GM18861 (cell line): ENCODE measurements around the gene KCNQ1.

ENCODE experiments used
- ATAC-seq: cut with Tn5 transposase; IDR thresholded peaks from one replicate; pipeline ENCODE4 v1.9.1; 2021; ENCODE audit not compliant: unreplicated experiment

KCNQ1 gene

DNA sequence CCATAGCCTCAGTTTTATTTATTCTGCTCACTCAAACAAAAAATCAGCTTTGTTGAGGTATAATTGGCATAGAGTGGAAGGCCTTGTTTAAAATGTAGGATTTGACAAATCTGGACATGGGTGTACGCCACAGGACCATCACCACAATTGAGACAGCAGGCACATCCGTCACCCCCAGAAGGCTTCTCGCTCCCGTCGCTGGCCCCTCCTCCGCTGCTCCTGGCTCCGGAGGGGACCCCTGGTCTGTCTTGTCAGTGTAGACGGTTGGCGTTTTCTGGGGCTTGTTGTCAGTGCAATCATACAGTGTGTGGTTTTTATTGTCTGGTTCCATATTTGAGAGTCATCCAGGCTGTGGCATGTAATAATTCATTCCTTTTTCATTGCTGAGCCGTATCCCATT, 97.6 kb downstream of the KCNQ1 start:
- ATAC-seq, result no peak

DNA sequence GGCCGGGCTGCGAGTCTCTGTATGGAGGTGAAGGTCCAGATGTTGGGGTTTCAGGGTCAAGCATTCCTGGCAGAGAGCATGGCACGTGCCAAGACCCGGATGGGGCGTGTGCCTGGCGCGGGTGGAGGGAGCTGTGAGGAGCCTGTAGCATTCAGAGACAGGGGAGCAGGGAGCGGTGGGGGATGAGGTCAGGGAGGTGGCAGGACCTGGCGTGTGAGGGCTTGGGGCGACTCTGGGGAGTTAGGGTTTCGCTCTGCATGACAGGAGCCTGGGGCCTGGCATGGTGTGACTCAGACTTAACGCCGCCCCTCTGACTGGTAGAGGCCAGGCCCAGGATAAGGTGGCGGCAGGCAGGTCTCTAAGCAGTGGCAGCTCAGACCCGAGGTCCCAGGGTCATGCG, 103.0 kb downstream of the KCNQ1 start:
- ATAC-seq, result no peak

DNA sequence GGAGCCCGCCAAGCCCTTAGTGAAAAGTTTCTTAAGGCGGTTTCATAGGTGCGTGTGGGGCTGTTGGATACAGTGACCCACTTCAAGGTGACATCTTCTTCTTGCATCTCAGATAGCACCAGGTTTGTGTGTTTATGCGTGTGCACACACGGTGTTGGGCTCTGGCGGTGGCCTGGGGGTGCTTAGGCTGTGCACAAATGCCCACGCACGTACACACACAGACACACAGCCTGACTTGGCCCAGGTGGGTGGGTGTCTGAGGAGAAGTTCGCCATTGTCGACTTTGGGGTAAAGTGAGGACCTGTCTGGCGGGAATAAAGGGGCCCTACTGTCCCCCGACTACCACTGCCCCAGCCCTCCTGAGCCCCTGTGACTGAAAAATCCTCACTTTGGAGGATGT, 103.8 kb downstream of the KCNQ1 start:
- no peak for ATAC-seq

DNA sequence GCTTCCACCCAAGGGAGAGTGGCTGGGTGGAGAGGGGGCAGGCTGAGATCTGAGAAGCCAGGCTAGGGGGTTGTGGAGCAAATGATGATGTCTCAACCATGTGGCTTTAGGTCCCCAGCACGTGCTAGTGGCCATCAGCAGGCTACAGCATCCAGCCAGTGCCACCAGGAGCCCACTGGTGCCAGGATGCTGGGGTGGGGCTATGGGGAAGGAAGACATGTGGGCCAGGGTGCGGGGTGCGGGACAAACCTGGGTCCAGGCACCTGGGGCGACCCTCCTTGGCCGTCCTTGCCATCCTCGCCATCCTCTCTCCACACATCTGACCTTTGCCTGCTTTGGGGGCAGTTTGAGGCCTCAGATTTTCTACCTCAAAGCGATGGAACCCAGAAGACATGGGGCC, 104.3 kb downstream of the KCNQ1 start:
- ATAC-seq, result no peak

DNA sequence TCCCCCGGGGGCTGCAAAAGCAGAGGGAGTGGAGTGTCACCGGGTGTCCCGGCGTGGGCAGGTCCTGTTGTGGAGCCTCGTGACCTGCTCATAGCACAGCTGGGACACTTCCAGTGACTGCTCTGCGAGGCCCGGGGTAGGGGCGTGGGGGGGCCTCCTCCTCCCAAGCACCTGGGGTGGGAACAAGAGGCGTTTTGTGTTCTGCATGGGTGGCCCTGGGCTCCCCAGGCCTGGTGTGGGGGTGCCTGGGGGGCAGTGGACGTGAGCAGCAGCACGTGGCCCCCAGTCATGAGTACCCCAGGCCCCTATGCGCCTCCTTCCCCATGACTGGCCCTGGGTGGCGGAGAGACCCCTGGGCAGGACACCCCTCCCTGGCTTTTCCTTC, 104.7 kb downstream of the KCNQ1 start:
- ATAC-seq, result no peak

DNA sequence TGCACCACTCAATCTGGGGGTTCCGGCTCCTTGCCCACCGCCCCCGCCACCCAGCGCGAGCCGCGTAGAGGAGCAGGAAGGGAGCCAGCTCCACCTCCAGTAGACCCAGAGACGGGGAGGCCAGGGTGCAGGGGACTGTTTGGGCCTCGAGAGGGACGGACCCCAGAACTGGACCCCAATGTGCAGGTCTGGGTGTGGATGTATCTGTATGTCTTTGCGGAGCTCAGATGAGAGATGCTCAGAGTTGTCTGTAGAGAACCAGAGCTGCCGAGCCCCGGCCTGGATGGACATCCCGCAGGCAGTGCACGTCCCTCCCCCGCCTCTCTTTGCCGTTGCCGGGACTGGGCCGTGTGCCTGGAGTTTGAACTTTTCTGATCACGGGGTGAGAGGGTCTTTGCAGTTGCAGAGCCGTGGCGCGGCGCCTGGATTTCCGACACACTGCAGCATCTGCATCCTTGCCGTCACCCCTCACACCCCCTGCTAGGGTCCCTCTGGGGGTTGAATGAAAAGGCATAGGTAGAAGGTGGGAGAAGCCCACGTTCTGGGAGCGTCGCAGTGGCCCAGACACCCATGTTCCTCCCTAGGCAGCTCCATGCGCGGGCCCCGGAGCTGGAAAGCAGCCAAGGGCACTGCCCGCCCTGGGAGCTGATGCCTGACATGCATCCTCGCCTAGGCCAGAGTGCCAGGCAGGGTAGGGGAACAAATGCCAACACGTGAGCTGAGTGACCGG, 105.2 kb downstream of the KCNQ1 start:
- ATAC-seq, result no peak

DNA sequence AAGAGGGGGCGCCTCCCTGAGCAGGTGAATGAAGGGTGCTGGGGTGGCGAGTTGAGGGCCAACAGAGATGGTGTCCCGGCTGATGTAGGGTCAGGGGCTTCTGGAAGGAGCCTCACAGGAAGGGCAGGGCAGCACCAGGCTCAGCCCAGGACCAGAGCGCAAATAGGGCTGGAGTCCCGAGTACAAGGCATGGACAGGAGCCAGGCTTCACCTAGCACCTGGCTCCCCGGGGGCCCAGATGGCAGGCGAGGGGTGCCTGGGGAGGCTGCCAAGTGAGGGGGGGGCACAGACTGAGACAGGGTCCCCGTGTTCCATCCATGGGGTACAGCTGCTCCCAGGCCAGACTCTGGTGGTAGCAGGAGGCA, 105.8 kb downstream of the KCNQ1 start:
- ATAC-seq, result no peak

DNA sequence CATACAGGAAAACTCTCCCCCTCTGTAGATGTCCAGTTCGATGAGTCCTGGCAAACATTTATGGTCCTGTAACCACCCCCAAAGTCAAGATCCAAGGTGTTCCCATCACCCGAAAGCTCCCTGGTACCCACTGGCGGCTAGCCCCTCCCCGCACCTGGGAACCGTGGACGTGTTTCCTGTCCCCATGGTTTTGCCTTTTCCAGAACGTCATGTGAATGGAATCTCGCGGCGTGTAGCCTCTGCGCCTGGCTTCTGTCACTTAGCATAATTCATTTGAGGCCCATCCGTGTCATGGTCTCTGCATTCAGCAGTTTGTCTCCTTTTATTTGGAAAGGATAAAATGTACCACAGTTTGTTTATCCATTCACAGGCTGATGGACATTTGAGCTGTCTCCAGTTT, 106.3 kb downstream of the KCNQ1 start:
- ATAC-seq, result no peak

DNA sequence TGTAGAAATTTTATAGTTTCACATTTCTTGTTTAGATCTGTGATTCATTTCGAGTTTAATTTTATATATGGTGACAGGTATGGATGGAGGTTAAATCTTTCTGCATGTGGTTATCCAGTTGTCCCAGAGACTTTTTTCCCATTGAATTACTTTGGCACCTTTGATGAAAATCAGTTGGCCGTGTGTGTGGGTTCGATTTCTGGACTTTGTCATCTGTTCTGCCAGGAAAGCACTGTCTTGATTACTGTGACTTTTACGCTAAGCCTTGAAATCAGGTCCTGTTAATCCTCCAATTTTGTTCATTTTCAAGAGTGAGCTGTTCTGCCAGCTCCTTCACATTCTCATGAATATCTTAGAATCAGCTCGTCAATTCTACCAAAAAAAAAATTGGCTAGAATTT, 107.4 kb downstream of the KCNQ1 start:
- no peak for ATAC-seq

DNA sequence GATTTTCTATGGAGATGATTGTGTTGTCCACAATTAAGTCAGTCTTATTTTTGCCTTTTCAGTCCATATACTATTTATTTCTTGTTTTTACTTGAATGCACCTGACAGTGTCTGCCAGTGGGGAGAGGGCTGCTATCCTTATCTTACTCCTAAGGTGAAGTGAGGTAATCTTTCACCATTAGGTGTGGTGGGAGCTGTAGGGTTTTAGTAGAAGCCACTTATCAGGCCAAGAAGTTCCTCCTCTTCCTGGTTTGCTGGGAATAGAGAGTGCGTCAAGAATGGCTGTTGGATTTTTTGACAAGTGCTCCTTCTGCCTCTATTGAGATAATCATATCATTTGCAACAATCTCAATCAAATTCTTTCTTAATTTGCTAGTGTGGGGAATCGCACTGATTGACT, 108.4 kb downstream of the KCNQ1 start:
- ATAC-seq, result no peak

DNA sequence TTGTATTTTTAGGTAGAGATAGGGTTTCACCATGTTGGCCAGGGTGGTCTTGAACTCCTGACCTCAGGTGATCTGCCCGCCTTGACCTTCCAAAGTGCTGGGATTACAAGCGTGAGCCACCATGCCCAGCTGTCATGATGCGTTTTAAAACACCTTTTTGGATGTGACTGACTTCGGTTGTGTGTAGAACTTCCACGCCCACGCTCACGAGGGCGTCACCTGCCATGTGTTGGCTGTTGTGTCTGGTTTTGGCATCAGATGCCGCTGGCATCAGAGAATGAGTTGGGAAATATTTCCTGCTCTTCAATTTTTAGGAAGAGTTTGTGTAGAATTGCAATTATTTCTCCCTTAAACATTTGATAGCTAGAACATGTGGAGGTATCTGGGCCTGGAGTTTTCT, 109.1 kb downstream of the KCNQ1 start:
- ATAC-seq, result no peak

DNA sequence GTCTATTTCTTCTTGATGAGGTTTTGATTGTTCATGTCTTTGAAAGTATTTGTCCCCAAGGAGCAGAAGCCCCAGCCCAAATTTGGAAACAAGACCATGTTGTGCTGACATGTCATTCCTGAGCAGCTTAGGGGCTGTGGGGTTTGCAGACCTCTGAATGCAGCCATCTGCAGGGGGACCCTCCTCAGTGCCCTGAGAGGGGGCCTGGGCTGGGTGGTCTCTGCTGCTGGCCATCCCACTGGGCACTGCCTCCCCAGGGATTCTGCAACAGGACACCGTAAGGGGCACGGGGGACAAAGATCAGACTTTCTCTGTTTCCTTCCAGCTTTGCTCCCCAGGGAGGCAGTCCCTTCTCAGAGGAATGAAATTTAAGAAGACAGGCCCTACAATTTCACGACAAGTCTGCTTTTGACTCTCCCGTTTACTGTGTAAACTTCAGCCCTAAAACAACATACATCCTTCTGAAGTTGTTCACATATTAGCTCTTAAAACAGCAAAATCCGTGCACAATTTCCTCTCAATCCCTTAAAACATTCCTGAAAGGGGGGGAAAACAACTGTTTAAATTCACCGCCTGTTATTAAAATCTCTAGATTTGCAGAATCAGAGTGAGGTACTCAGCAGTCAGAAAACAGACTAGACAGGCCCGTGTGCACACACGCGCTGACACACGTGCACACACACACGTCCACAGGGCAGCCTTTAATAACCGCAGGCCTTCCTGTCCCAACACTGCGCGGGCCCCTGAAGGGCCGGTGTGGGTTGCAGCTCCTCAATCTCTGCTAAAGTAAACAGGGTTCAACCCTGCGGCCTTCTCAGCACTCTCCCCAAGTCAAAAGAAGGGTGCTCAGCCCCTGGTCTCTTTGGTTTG, 109.8 kb downstream of the KCNQ1 start:
- ATAC-seq, result no peak

DNA sequence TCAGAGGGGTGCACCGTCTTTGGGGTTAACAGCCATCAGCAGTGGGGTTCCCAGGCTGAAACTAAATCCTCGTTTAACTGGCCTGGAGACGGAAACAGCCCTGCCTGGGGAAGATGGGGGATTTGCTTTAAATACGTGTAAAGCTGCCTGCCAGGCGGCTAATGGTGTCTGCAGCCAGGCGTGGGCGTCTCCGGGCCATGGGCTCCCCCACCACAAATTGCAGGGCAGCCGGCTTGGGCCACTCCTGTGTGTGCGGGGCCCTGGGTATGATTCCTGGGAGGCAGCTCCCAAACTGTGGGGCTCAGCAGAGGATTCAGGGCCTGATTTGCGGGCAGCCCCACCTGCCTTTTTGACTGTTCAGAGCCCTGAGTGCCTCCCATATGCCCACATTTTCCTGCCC, 110.5 kb downstream of the KCNQ1 start:
- no peak for ATAC-seq

DNA sequence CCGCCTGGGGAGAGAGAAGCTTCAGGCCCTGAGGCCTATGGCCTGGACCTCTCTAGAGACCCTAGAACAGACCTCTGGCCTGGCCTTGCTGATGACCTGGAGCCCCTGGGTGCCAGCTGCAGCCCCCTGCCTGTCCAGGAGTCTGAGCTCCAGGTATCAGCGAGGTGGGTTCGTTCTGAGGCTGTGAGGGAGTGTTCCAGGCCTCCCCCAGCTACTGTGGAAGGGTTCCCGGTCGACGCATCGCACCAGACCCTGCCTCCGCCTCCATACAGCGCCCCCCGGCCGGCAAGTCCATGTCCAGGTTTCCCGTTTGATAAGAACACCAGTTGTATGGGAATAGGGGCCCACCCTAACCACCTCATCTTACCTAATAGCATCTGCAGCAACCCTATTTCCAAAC, 111.1 kb downstream of the KCNQ1 start:
- ATAC-seq, result no peak

DNA sequence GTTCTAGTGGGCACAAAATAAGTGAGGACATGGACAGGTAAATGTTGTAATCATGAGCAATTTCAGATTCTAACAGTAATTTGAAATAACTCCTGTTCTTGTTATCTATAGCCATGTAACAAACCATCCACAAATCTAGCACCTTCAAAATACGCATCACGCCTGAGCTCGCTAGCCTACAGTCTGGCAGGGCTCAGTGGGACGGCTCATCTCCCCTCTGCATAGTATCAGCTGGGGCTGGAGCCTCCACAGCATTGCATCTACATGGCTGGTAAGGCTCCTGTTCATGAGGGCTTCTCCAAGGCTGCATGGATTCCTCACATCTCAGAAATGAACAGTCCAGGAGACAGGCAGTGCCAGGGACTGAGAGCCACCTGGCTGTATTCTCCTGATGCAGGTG, 112.6 kb downstream of the KCNQ1 start:
- no peak for ATAC-seq

DNA sequence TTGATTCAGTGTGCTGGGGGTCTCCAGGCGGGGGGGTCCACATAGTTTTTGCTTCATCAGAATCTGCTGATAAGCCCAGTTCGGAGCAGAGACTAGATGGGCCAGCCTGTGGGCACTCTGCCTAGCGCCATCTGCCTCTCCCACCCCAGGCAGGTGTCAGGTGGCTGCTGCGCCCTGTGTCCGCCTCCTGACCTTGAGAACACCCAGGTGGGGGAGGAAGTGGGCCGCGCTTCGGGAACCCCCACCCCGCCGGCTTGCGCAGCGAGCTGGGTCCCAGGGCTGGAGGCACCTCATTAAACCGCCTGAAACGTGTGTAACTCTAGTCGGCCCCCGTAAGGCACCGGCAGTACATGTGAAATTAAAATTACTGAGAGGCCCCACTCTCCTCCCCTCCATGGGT, 113.6 kb downstream of the KCNQ1 start:
- no peak for ATAC-seq

DNA sequence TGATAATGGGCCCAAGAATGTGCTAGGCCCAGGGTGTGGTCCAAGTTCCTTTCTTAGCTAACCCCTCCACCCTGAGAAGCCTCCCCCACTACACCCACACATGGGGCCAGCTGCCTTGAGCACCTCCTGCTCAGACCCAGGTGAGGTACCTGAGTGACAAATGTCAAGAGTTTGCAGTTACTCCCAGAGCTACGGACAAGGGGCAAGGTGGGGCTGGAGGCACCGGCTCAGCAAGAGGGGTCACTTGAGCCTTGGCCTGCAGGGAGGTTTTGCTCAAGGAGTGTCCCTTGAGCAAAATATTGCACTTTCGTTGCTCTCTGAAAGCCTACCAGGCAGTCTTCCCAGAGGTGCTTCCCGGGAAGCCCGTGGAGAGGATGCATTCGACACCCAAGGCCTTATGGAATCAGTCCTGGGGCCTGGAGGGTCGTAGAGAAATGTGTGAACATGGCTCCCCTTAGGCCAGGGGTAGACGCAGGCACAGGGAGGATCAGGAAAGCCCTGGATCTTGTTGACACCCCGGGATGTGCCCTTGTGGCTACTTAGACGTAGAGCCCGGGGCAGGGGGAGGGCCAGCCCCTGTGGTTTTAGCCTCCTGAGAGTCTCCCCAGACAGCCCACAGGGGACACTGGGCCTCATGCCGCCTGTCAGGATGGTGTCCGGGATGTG, 114.2 kb downstream of the KCNQ1 start:
- no peak for ATAC-seq

DNA sequence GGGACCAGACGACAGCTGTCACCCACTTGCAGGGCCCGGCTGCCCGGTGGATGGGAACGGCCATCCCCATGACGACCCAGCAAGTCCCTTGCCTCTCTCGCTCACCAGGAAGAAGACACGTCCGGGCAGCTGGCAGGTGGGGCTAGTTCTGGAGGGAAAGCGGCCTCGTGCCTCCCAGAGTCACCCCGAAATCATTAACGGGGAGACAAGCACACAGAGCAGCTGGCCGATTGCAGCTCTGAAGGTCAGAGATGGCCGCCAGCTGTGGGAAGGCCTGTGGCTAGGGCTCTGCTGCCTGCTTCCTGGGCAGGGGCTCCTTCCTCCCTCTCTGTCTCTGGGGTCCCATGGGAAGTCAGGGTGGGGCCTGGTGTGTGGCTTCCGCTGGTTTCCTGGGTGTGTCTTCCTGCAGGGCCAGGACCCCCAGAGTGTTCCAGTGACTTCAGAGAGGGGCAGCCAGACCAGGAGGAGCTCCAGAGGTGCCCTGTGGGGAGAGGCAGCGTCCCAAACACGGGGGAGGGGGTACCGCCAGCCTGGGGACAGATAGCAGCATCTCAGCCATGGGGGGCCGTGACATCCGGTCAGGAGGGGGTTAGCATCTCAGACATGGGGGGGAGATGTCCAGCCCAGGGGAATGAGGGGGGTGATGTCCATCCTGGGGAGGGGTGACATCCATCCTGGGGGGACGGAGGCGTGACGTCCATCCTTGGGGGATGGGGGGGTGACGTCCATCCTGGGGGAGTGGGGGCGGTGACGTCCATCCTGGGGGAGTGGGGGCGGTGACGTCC, 114.9 kb downstream of the KCNQ1 start:
- ATAC-seq, result no peak

DNA sequence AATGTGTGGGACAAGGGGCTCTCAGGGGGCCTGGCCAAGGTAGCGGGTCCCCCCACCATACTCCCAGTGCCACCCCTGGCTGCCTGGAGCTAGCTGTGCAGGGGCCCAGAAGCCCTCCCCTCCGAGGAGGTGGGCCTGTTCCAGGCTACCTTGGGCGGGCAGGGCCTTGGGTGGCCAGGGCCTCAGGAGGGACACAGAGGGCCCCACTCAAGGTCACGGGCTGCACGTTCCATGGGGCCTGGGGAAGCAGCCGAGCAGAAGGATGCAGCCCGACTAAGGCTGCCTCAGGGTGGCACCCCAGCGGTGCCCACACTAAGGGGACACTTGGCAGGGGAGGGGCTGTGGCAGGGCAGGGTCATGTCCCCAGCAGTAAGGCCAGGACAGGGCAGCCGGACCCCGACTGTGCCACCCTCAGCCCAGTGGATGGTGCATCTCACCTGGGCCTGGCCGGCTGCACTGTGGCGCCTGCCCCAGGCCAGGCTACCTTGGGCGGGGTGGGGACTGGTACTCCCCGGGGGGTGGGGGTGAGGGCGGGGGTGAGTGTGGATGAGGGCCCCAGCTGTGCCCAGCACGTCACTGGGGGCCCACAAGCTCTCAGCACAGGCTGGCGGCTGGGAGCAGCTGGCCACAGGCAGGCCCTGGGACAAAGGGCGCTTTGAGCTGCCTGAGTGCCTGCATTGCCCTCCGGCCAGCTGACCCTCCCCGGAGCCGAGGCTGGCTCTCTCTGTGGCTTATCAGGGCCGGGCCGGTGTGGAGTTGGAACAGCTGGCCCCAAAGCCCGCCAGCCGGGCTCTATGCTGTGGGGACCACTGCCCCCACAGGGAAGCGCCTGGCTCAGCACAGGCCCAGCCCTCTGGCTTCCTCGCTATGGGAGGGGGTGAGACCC, 117.1 kb downstream of the KCNQ1 start:
- ATAC-seq, result no peak

DNA sequence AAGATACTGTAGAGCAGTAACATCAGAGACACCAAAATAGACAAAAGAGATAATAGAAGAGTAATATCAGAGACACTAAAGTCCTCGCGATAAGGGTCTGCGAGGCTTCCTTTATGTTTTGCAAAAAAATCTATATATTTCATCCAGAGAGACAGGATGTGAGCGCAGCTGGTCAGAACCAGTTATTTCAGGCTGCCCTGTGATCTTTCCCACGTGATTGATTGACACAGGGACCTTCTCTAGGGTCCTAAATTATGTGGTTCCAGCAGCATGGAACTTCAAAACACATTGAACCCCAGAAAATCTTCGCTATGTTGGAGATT, 118.0 kb downstream of the KCNQ1 start:
- ATAC-seq, result no peak
